ENCODE data around the gene LRRC74B. TPM values are rescaled to one million over a fixed set of nuclear protein-coding genes. Genes with fewer than 3 reads are reported as not detected.

The LRRC74B gene
- total RNA-seq, 4 donors from 2014 or later = not detected

- WGBS, 2 donors (ENCODE audit: low coverage in 1 of 2) = 88% methylated on average over 12 of the region's 13 CpGs; no CpG with 5 or more reads in 1 of the 2 donors
- H3K4me3 ChIP-seq = no peak overlapping the region
- DNase-seq = no peak
- intact Hi-C loops (cut with DNase I; ENCODE audit: low total_unique reads) = no loop called here
- no peaks in the 10 kb centered on the region for H3K27me3 ChIP-seq
- TF ChIP-seq POLR2A (IDR thresholded peaks at IDR 0.05) (no peak), EP300 (IDR thresholded peaks at IDR 0.05; ENCODE audit: low read depth) (no peak), POLR2AphosphoS5 (IDR thresholded peaks at IDR 0.05) (no peak), CTCF (IDR thresholded peaks at IDR 0.05) (no peak)
- H3K9me3 ChIP-seq = no peaks in the 10 kb centered on the region
- peaks cover 14 to 23% (median 18%) of the 10 kb centered on the region in 4 donors for H3K4me1 ChIP-seq
- in situ Hi-C loops (cut with MboI; ENCODE audit: low pct_ligation_motif_present in 1 of 4, low pct_unique_long_range_greater_than_20kb in 1 of 4, low sequenced_read_pairs in 3 of 4) = no loop called here
- no peak overlapping the region for H3K27ac ChIP-seq
- peaks cover 0 to 10% (median 2%) of the 10 kb centered on the region in 4 donors for H3K36me3 ChIP-seq
Measured at GRCh38 chr22:20997536-20998257, 48.0 kb upstream of the LRRC74B start.

- Histone ChIP-seq H3K27ac (no peak overlapping the region), H3K36me3 (peaks cover 0 to 8% (median 2%) of the 10 kb centered on the region in 4 donors), H3K4me1 (peaks cover 18 to 33% (median 27%) of the 10 kb centered on the region in 4 donors), H3K9me3 (no peaks in the 10 kb centered on the region), H3K27me3 (no peaks in the 10 kb centered on the region), H3K4me3 (no peak overlapping the region)
- in situ Hi-C loops (cut with MboI; ENCODE audit: low pct_ligation_motif_present in 1 of 4, low pct_unique_long_range_greater_than_20kb in 1 of 4, low sequenced_read_pairs in 3 of 4) (no loop called here), intact Hi-C loops (cut with DNase I; ENCODE audit: low total_unique reads) (no loop called here)
- 67 to 69% methylated on average over 1 to 7 of the region's 7 CpGs for WGBS, 2 donors (ENCODE audit: low coverage in 1 of 2)
- TF ChIP-seq EP300 (IDR thresholded peaks at IDR 0.05; ENCODE audit: low read depth) (no peak), POLR2A (IDR thresholded peaks at IDR 0.05) (no peak), POLR2AphosphoS5 (IDR thresholded peaks at IDR 0.05) (no peak), CTCF (IDR thresholded peaks at IDR 0.05) (no peak)
- no peak for DNase-seq
Measured at GRCh38 chr22:20998411-20999336, 47.1 kb upstream of the LRRC74B start.

GRCh38 chr22:20999350-21000206, 46.2 kb upstream of the LRRC74B start:
- WGBS, 2 donors (ENCODE audit: low coverage in 1 of 2) = 93% methylated on average over 22 of the region's 27 CpGs; no CpG with 5 or more reads in 1 of the 2 donors
- Histone ChIP-seq H3K27me3 (no peaks in the 10 kb centered on the region), H3K4me3 (peak overlapping the region in 1 of 4 donors; percentile 89), H3K9me3 (no peaks in the 10 kb centered on the region), H3K27ac (no peak overlapping the region), H3K36me3 (peaks cover 0 to 8% (median 2%) of the 10 kb centered on the region in 4 donors), H3K4me1 (peaks cover 23 to 36% (median 29%) of the 10 kb centered on the region in 4 donors)
- no peak for TF ChIP-seq CTCF (IDR thresholded peaks at IDR 0.05)
- TF ChIP-seq POLR2A (IDR thresholded peaks at IDR 0.05) = peak; percentile 14
- no peak for TF ChIP-seq POLR2AphosphoS5 (IDR thresholded peaks at IDR 0.05)
- intact Hi-C loops (cut with DNase I; ENCODE audit: low total_unique reads) = loop anchor here (5.0 kb wide), 1 partner anchor 277 kb away; no protein-coding TSS in a partner anchor
- DNase-seq = no peak
- in situ Hi-C loops (cut with MboI; ENCODE audit: low pct_ligation_motif_present in 1 of 4, low pct_unique_long_range_greater_than_20kb in 1 of 4, low sequenced_read_pairs in 3 of 4) = no loop called here

Data from transverse colon (tissue), 4 donors.